ENCODE measurements around the gene C14orf119. TPM values are rescaled to one million over a fixed set of nuclear protein-coding genes. Genes with fewer than 3 reads are reported as not detected.
A peak's percentile ranks its signal among the peaks of the same experiment; 100 is the strongest.

C14orf119 gene
- total and polyA plus RNA-seq, 9 of the 15 experiments (the other 6 are each of a cell fraction or from before 2014, with no cell fraction given): 36.7 to 251 (median 51.8) TPM

DNA sequence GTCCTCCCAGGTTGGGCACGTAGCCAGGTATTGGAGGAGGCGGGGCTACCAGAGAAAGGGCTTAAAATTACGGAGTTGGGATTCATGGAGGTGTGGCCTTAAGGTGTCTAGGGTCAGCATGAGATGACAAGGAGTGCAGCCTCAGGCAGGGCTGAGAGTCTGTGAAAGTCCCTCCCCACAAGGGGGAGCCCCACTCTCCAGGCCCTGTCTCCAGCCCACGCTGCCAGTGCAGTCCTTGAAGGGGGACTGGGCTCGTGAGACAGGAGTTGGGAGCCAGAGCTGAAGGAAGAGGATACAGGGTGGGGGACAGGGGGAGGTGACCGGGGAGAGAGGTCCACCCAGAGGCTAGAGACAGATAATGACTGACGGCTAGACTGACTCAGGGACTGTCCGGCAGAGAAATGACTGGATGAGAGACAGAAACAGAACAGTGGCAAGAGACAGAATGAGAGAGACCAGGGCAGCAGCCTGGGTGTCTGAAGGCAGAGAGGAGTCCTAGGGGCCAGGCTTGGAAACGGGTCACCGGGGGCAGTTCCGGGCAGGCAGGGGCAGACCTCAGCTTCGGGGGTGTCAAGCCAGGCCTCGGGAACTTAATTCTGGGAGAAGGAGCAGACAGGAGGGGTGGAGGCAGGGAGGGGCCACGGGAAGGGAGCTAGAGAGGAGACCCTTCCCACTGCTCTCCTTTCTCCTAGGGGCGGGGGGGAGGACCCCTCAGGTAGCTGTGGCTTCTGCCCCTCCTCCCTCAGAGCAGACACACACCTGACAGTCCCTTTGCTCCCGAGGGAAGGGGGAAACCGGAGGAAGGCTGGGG is 39.0 kb upstream of the C14orf119 start (continued):
- TF ChIP-seq, protein P1, sequence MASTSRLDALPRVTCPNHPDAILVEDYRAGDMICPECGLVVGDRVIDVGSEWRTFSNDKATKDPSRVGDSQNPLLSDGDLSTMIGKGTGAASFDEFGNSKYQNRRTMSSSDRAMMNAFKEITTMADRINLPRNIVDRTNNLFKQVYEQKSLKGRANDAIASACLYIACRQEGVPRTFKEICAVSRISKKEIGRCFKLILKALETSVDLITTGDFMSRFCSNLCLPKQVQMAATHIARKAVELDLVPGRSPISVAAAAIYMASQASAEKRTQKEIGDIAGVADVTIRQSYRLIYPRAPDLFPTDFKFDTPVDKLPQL (IDR thresholded peaks at IDR 0.05; ENCODE audit: extremely low read depth, insufficient read length): no peak
- TF ChIP-seq HIVEP1 (CRISPR knock-in tag; IDR thresholded peaks at IDR 0.05): no peak
- no peak for TF ChIP-seq RBM39 (optimal IDR thresholded peaks at IDR 0.05; ENCODE audit: low read depth, low read length)
- peak; percentile 35; the same call in 1 of the 2 replicates for TF ChIP-seq BHLHE40 (IDR thresholded peaks at IDR 0.05; ENCODE audit: low read length)
- no peak for TF ChIP-seq RUNX1 (IDR thresholded peaks at IDR 0.05; ENCODE audit: low read depth)
- TF ChIP-seq ZNF197 (CRISPR knock-in tag; IDR thresholded peaks at IDR 0.05; ENCODE audit: low read depth): no peak
- no peak for TF ChIP-seq SMAD1 (IDR thresholded peaks at IDR 0.05; ENCODE audit: low read depth, low read length, partially characterized antibody)
- no peak for TF ChIP-seq EHMT2 (IDR thresholded peaks at IDR 0.05)
- TF ChIP-seq ZNF57 (CRISPR knock-in tag; IDR thresholded peaks at IDR 0.05): no peak
- peak; percentile 26; the same call in 1 of the 2 replicates for TF ChIP-seq MTA3 (IDR thresholded peaks at IDR 0.05; ENCODE audit: borderline replicate concordance)
- TF ChIP-seq MAZ (CRISPR knock-in tag; conservative IDR thresholded peaks at IDR 0.05 in 1 of 2, IDR thresholded peaks at IDR 0.05 in 1 of 2): peak; percentile 36 to 77; a peak in 3 of 4 replicates
- no peak for TF ChIP-seq ZC3H4 (CRISPR knock-in tag; IDR thresholded peaks at IDR 0.05; ENCODE audit: borderline replicate concordance)
- no peak for TF ChIP-seq NCOA2 (IDR thresholded peaks at IDR 0.05; ENCODE audit: partially characterized antibody in 2 of 2)
- TF ChIP-seq CHD2 (IDR thresholded peaks at IDR 0.05; ENCODE audit: low read depth, low read length): 0 out of 2 replicates have a peak, but pooled peaks have one; percentile 31
- TF ChIP-seq, protein P2, sequence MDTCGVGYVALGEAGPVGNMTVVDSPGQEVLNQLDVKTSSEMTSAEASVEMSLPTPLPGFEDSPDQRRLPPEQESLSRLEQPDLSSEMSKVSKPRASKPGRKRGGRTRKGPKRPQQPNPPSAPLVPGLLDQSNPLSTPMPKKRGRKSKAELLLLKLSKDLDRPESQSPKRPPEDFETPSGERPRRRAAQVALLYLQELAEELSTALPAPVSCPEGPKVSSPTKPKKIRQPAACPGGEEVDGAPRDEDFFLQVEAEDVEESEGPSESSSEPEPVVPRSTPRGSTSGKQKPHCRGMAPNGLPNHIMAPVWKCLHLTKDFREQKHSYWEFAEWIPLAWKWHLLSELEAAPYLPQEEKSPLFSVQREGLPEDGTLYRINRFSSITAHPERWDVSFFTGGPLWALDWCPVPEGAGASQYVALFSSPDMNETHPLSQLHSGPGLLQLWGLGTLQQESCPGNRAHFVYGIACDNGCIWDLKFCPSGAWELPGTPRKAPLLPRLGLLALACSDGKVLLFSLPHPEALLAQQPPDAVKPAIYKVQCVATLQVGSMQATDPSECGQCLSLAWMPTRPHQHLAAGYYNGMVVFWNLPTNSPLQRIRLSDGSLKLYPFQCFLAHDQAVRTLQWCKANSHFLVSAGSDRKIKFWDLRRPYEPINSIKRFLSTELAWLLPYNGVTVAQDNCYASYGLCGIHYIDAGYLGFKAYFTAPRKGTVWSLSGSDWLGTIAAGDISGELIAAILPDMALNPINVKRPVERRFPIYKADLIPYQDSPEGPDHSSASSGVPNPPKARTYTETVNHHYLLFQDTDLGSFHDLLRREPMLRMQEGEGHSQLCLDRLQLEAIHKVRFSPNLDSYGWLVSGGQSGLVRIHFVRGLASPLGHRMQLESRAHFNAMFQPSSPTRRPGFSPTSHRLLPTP (IDR thresholded peaks at IDR 0.05; ENCODE audit: borderline replicate concordance, extremely low read depth, insufficient read length): no peak
- no peak for TF ChIP-seq POLR2AphosphoS2 (IDR thresholded peaks at IDR 0.05; ENCODE audit: low read length)
- TF ChIP-seq CHD1 (IDR thresholded peaks at IDR 0.05; ENCODE audit: low read length): no peak
- peak; percentile 78 for TF ChIP-seq SMAD4 (CRISPR knock-in tag; conservative IDR thresholded peaks at IDR 0.05)
- TF ChIP-seq, protein P3, sequence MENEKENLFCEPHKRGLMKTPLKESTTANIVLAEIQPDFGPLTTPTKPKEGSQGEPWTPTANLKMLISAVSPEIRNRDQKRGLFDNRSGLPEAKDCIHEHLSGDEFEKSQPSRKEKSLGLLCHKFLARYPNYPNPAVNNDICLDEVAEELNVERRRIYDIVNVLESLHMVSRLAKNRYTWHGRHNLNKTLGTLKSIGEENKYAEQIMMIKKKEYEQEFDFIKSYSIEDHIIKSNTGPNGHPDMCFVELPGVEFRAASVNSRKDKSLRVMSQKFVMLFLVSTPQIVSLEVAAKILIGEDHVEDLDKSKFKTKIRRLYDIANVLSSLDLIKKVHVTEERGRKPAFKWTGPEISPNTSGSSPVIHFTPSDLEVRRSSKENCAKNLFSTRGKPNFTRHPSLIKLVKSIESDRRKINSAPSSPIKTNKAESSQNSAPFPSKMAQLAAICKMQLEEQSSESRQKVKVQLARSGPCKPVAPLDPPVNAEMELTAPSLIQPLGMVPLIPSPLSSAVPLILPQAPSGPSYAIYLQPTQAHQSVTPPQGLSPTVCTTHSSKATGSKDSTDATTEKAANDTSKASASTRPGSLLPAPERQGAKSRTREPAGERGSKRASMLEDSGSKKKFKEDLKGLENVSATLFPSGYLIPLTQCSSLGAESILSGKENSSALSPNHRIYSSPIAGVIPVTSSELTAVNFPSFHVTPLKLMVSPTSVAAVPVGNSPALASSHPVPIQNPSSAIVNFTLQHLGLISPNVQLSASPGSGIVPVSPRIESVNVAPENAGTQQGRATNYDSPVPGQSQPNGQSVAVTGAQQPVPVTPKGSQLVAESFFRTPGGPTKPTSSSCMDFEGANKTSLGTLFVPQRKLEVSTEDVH (IDR thresholded peaks at IDR 0.05; ENCODE audit: low read depth, partially characterized antibody): no peak
- no peak for TF ChIP-seq RBBP5 (IDR thresholded peaks at IDR 0.05; ENCODE audit: borderline replicate concordance, insufficient read depth, low read length, poor library complexity, severe bottlenecking)
- no peak for TF ChIP-seq SRSF1 (IDR thresholded peaks at IDR 0.05; ENCODE audit: low read depth, low read length)

All from K562 (cell line).